Sigmoid colon (tissue), 7 donors: ENCODE measurements around the gene ABCA12. TPM values are rescaled to one million over a fixed set of nuclear protein-coding genes. Genes with fewer than 3 reads are reported as not detected.

Experiments used
- DNase-seq: peaks from one replicate; pipeline ENCODE4 v3.0.0-alpha.2; 2019
- H3K27ac ChIP-seq, 4 donors: fragments of 200-600 bp; sonication (generic); one replicate each; pipeline ENCODE4 v1.5.1; 2016 to 2019; ENCODE audit warnings: mild to moderate bottlenecking in 1 of 4
- H3K27me3 ChIP-seq, 3 donors: fragments of 200-600 bp; sonication (generic); one replicate each; pipeline ENCODE4 v1.5.1; 2019; ENCODE audit warnings: mild to moderate bottlenecking in 1 of 3
- H3K36me3 ChIP-seq, 4 donors: fragments of 200-600 bp; sonication (generic); one replicate each; pipeline ENCODE4 v1.5.1; 2016 to 2019
- H3K4me1 ChIP-seq, 4 donors: fragments of 200-600 bp; sonication (generic); one replicate each; pipeline ENCODE4 v1.5.1; 2017 to 2019
- H3K4me3 ChIP-seq, 4 donors: fragments of 200-600 bp; sonication (generic); one replicate each; pipeline ENCODE4 v1.5.1; 2017 to 2019; ENCODE audit warnings: mild to moderate bottlenecking in 2 of 4, moderate library complexity in 1 of 4
- H3K9me3 ChIP-seq, 4 donors: fragments of 200-600 bp in 3 of 4; sonication (generic) in 3 of 4; one replicate each; pipeline versions ENCODE4 v1.5.1 to v1.6.1; 2013 to 2019
- CTCF ChIP-seq, 4 experiments: fragments of 450-650 bp in 3 of 4; fragments of 200-600 bp in 1 of 4; IDR thresholded peaks; one replicate each; pipeline ENCODE4 v1.5.1; 2016 to 2019; ENCODE audit warnings: antibody characterized with exemption in 4 of 4, mild to moderate bottlenecking in 3 of 4, moderate library complexity in 2 of 4
- EP300 ChIP-seq, 4 donors: sonication (generic); formaldehyde crosslinking; IDR thresholded peaks; one replicate each; pipeline ENCODE4 v1.6.1; 2017; ENCODE audit warnings: antibody characterized with exemption in 4 of 4
- POLR2A ChIP-seq, 2 donors: fragments of 450-650 bp; IDR thresholded peaks; one replicate each; pipeline ENCODE4 v1.6.1; 2016; ENCODE audit warnings: antibody characterized with exemption in 2 of 2, mild to moderate bottlenecking in 2 of 2, moderate library complexity in 2 of 2
- POLR2AphosphoS5 ChIP-seq, 4 donors: sonication (generic); formaldehyde crosslinking; IDR thresholded peaks; one replicate each; pipeline ENCODE4 v1.6.1; 2017; ENCODE audit warnings: antibody characterized with exemption in 4 of 4
- WGBS, 2 donors: extraction: QIAGEN DNeasy Blood & Tissue Kit; methylation state at CpG; one replicate each; pipeline ENCODE4 v1.1.7; 2013; 5-methylcytosine and 5-hydroxymethylcytosine counted together
- intact Hi-C: fragments of 100-400 bp; cut with DNase I; formaldehyde crosslinking; loops from one replicate; pipeline ENCODE4 v1.15.1; 2023
- polyA plus RNA-seq, 3 donors: library from polyadenylated mRNA; stranded (reverse); fragments of 200-250 nt; gene quantifications; one replicate each; pipeline ENCODE4 v1.2.3, GENCODE V29; 2013
- total RNA-seq, 4 donors: library from RNA; depleted of rRNA; stranded (reverse); fragments of >200 nt; gene quantifications; one replicate each; pipeline ENCODE4 v1.1.0, GENCODE V29; 2016
- donor health status: healthy with polysubstance abuse.
- donor health status: Bipolar disorder and iron deficiency.
- donor health status: healthy.

ABCA12 gene
- total RNA-seq = under 1 TPM; under 0.01 to 0.66 (median 0.32) TPM
- polyA plus RNA-seq = under 1 TPM in 1 of 3 donors, not detected in 2; 0.12 TPM

- H3K4me1 ChIP-seq = no peaks in the 10 kb centered on the region
- DNase-seq = no peak
- no peak within 1 kb of the TSS for H3K27ac ChIP-seq
- TF ChIP-seq EP300 (IDR thresholded peaks at IDR 0.05) (no peak), CTCF (IDR thresholded peaks at IDR 0.05) (no peak), POLR2AphosphoS5 (IDR thresholded peaks at IDR 0.05) (no peak)
- H3K9me3 ChIP-seq = no peaks in the 10 kb centered on the region
- no peaks in the 10 kb centered on the region for H3K27me3 ChIP-seq
- H3K36me3 ChIP-seq = no peaks in the 10 kb centered on the region
- 70 to 83% methylated on average over 2 of the region's 2 CpGs for WGBS, 2 donors
- H3K4me3 ChIP-seq = no peak within 1 kb of the TSS
- intact Hi-C loops = no loop called here
Observed at GRCh38 chr2:215138479-215138878, at the start of gene ABCA12. TSS of gene ABCA12 (minus strand) at chr2:215138626. CDS start at chr2:215138208, 418 bp downstream.

GRCh38 chr2:215188078-215188477 lies 49.7 kb upstream of the ABCA12 start:
- intact Hi-C loops = no loop called here
- no peak overlapping the region for H3K4me3 ChIP-seq
- DNase-seq = no peak
- H3K27me3 ChIP-seq = no peaks in the 10 kb centered on the region
- TF ChIP-seq POLR2A (IDR thresholded peaks at IDR 0.05) (no peak), EP300 (IDR thresholded peaks at IDR 0.05) (no peak), POLR2AphosphoS5 (IDR thresholded peaks at IDR 0.05) (no peak), CTCF (IDR thresholded peaks at IDR 0.05) (no peak)
- H3K36me3 ChIP-seq = no peaks in the 10 kb centered on the region
- H3K27ac ChIP-seq = no peak overlapping the region
- H3K9me3 ChIP-seq = no peaks in the 10 kb centered on the region
- no peaks in the 10 kb centered on the region for H3K4me1 ChIP-seq

GRCh38 chr2:215186021-215186420 lies 47.6 kb upstream of the ABCA12 start:
- Histone ChIP-seq H3K27ac (no peak overlapping the region), H3K4me1 (no peaks in the 10 kb centered on the region), H3K27me3 (no peaks in the 10 kb centered on the region), H3K4me3 (no peak overlapping the region), H3K36me3 (no peaks in the 10 kb centered on the region), H3K9me3 (no peaks in the 10 kb centered on the region)
- DNase-seq = no peak
- WGBS, 2 donors = 68 to 75% methylated on average over 1 of the region's 1 CpG
- TF ChIP-seq CTCF (IDR thresholded peaks at IDR 0.05) (no peak), POLR2A (IDR thresholded peaks at IDR 0.05) (no peak), EP300 (IDR thresholded peaks at IDR 0.05) (no peak), POLR2AphosphoS5 (IDR thresholded peaks at IDR 0.05) (no peak)
- intact Hi-C loops = no loop called here

- H3K4me1 ChIP-seq = no peaks in the 10 kb centered on the region
- no peaks in the 10 kb centered on the region for H3K27me3 ChIP-seq
- no peak overlapping the region for H3K4me3 ChIP-seq
- no peaks in the 10 kb centered on the region for H3K9me3 ChIP-seq
- DNase-seq = no peak
- no peak overlapping the region for H3K27ac ChIP-seq
- intact Hi-C loops = no loop called here
- 82% methylated on average over 4 of the region's 4 CpGs for WGBS, 2 donors
- TF ChIP-seq CTCF (IDR thresholded peaks at IDR 0.05) (no peak), EP300 (IDR thresholded peaks at IDR 0.05) (no peak), POLR2AphosphoS5 (IDR thresholded peaks at IDR 0.05) (no peak), POLR2A (IDR thresholded peaks at IDR 0.05) (no peak)
- H3K36me3 ChIP-seq = no peaks in the 10 kb centered on the region
Observed at GRCh38 chr2:215178121-215178520, 39.7 kb upstream of the ABCA12 start.

GRCh38 chr2:215171796-215172195 lies 33.4 kb upstream of the ABCA12 start:
- no peaks in the 10 kb centered on the region for H3K27me3 ChIP-seq
- H3K9me3 ChIP-seq = no peaks in the 10 kb centered on the region
- no peak overlapping the region for H3K27ac ChIP-seq
- no peak overlapping the region for H3K4me3 ChIP-seq
- WGBS, 2 donors = 65 to 82% methylated on average over 4 of the region's 4 CpGs
- DNase-seq = no peak
- intact Hi-C loops = no loop called here
- H3K36me3 ChIP-seq = no peaks in the 10 kb centered on the region
- TF ChIP-seq CTCF (IDR thresholded peaks at IDR 0.05) = no peak
- no peak for TF ChIP-seq EP300 (IDR thresholded peaks at IDR 0.05)
- no peak for TF ChIP-seq POLR2A (IDR thresholded peaks at IDR 0.05)
- no peak for TF ChIP-seq POLR2AphosphoS5 (IDR thresholded peaks at IDR 0.05)
- no peaks in the 10 kb centered on the region for H3K4me1 ChIP-seq
